Liver (tissue), 9 donors: ENCODE measurements around the gene TNPO2. TPM values are rescaled to one million over a fixed set of nuclear protein-coding genes. Genes with fewer than 3 reads are reported as not detected.

Experiments used
- DNase-seq: peaks from one replicate; pipeline ENCODE4 v3.0.0-alpha.2; 2017; ENCODE audit warnings: low spot score
- H3K27ac ChIP-seq, 2 donors: one replicate each; pipeline ENCODE4 v1.7.0; 2013; ENCODE audit warnings: inconsistent platforms in 2 of 2, low read length in 2 of 2, control low read depth in 1 of 2, low read depth in 1 of 2, mild to moderate bottlenecking in 1 of 2
- H3K27me3 ChIP-seq, 4 donors: one replicate each; pipeline versions ENCODE4 v1.6.1 to v1.7.0; 2013; ENCODE audit warnings: low read length in 3 of 4, inconsistent platforms in 1 of 4, mild to moderate bottlenecking in 1 of 4, moderate library complexity in 1 of 4; ENCODE audit not compliant: control insufficient read depth in 4 of 4, insufficient read depth in 4 of 4
- H3K36me3 ChIP-seq, 4 donors: one replicate each; pipeline versions ENCODE4 v1.6.1 to v1.7.0; 2013; ENCODE audit warnings: low read length in 3 of 4, mild to moderate bottlenecking in 3 of 4, low read depth in 1 of 4, moderate library complexity in 1 of 4; ENCODE audit not compliant: control insufficient read depth in 4 of 4, insufficient read depth in 3 of 4
- H3K4me1 ChIP-seq, 4 donors: one replicate each; pipeline versions ENCODE4 v1.6.1 to v1.7.0; 2013; ENCODE audit warnings: low read length in 3 of 4, mild to moderate bottlenecking in 3 of 4, moderate library complexity in 1 of 4; ENCODE audit not compliant: control insufficient read depth in 4 of 4, insufficient read depth in 4 of 4
- H3K4me3 ChIP-seq, 3 donors: one replicate each; pipeline versions ENCODE4 v1.6.1 to v1.7.0; 2013; ENCODE audit warnings: low read length in 3 of 3, control low read depth in 1 of 3, low read depth in 1 of 3, mild to moderate bottlenecking in 1 of 3
- H3K9ac ChIP-seq, 2 donors: one replicate each; pipeline ENCODE4 v1.7.0; 2013; ENCODE audit warnings: low read length in 2 of 2, mild to moderate bottlenecking in 2 of 2, moderate library complexity in 2 of 2, control low read depth in 1 of 2, low read depth in 1 of 2
- H3K9me3 ChIP-seq, 4 donors: one replicate each; pipeline versions ENCODE4 v1.6.1 to v1.7.0; 2013; ENCODE audit warnings: low read length in 3 of 4; ENCODE audit not compliant: control insufficient read depth in 4 of 4
- FOXA1 ChIP-seq: IDR thresholded peaks from 2 replicates; pipeline ENCODE4 v1.6.1; 2016; ENCODE audit warnings: antibody characterized with exemption
- FOXA2 ChIP-seq: IDR thresholded peaks from 2 replicates; pipeline ENCODE4 v1.6.1; 2016; ENCODE audit warnings: antibody characterized with exemption
- GABPA ChIP-seq, 2 donors: IDR thresholded peaks in 1 of 2; conservative IDR thresholded peaks in 1 of 2; 2 replicates each; pipeline ENCODE4 v1.6.1; 2016; ENCODE audit warnings: antibody characterized with exemption in 2 of 2, mild to moderate bottlenecking in 1 of 2, moderate library complexity in 1 of 2
- HNF4G ChIP-seq: IDR thresholded peaks from 2 replicates; pipeline ENCODE4 v1.6.1; 2016; ENCODE audit warnings: antibody characterized with exemption
- NR2F2 ChIP-seq: IDR thresholded peaks from 2 replicates; pipeline ENCODE4 v1.6.1; 2016; ENCODE audit warnings: antibody characterized with exemption
- RAD21 ChIP-seq, 2 donors: IDR thresholded peaks; 2 replicates each; pipeline ENCODE4 v1.6.1; 2016; ENCODE audit warnings: antibody characterized with exemption in 2 of 2, mild to moderate bottlenecking in 2 of 2
- RXRA ChIP-seq, 2 donors: IDR thresholded peaks; 2 replicates each; pipeline ENCODE4 v1.6.1; 2017 to 2018; ENCODE audit warnings: antibody characterized with exemption in 2 of 2, mild to moderate bottlenecking in 1 of 2
- TAF1 ChIP-seq: conservative IDR thresholded peaks from 2 replicates; pipeline ENCODE4 v1.6.1; 2016; ENCODE audit warnings: antibody characterized with exemption, mild to moderate bottlenecking
- YY1 ChIP-seq: IDR thresholded peaks from 2 replicates; pipeline ENCODE4 v1.6.1; 2016; ENCODE audit warnings: antibody characterized with exemption, mild to moderate bottlenecking
- WGBS: extraction: QIAGEN DNeasy Blood & Tissue Kit; methylation state at CpG from one replicate; pipeline ENCODE4 v1.1.7; 2013; 5-methylcytosine and 5-hydroxymethylcytosine counted together
- polyA plus RNA-seq, 2 donors: library from polyadenylated mRNA; stranded (reverse) in 1 of 2; unstranded in 1 of 2; fragments of 200-250 nt in 1 of 2; fragments of >200 nt in 1 of 2; fragmentation: Nextera tagmentation in 1 of 2; extraction: Ambion mirVana in 1 of 2; gene quantifications; one replicate each; pipeline versions ENCODE4 v1.2.1 to v1.2.3, GENCODE V29; 2013 to 2015
- total RNA-seq, 2 donors: library from RNA; depleted of rRNA; stranded (reverse); fragments of >200 nt; gene quantifications; one replicate each; pipeline ENCODE4 v1.2.3, GENCODE V29; 2014
- TF ChIP-seq, protein P1 (sequence below): IDR thresholded peaks from 2 replicates; pipeline ENCODE4 v1.6.1; 2016; ENCODE audit warnings: antibody characterized with exemption
- TF ChIP-seq, protein P2 (sequence below): IDR thresholded peaks from 2 replicates; pipeline ENCODE4 v1.6.1; 2016; ENCODE audit warnings: antibody characterized with exemption, mild to moderate bottlenecking
- TF ChIP-seq, protein P3 (sequence below): IDR thresholded peaks from 2 replicates; pipeline ENCODE4 v1.6.1; 2016; ENCODE audit warnings: antibody characterized with exemption
- TF ChIP-seq, protein P4 (sequence below): fragments of 150-350 bp; IDR thresholded peaks from 2 replicates; pipeline ENCODE4 v1.5.1; 2017; ENCODE audit warnings: improper control_type of control experiment, low read depth, low read length; ENCODE audit not compliant: missing input control
- donor health status: healthy.
- donor health status: healthy.
- donor health status: healthy.
- donor health status: healthy.
- donor health status: healthy.

Gene TNPO2
- total RNA-seq (10 to 100 TPM; 19.6 to 22.2 TPM), polyA plus RNA-seq (10 to 100 TPM in 1 of 2 donors, 1 to 10 TPM in 1; 6.3 to 12.1 TPM)

DNA sequence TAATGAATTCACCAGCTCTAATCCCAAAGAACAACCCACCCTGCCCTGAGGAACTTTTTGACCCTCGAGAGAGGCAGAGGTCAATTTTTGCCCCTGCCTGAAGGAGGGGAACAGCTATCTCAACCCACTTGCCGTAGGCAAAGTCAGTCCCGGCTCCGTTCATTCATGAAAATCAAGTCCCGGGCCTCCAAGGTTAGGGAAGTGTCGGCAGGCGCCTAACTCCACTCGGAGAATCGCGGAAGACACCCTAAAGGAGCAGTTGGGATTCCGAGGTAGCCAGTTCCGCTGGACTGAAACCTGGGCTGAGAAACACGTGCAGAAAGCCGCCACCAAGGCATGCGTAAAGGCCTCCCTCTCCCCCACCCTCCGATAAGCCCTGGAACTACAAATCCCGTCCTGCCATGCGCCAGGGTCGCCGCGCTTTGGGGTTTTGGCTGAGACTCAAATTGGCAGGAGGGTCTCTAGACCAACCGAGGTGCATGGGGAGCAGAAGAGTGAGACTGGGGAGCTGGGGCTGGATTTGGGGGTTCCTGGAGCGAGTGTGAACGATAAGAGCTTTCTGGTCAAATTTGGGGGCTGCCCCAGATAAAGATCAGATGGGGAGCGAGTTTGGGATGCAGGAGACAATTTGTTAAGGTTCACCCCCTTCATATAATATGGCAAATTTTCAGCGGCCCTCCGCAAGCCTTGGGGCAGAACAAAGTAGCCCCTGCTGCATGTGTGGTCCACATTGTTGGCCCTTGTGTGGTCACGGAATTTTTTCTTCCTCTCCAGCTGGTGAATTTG lies at the start of gene TNPO2:
TNPO2 (minus strand) TSS at position 292 of the 786 bp plus-strand sequence. CDS start 2,955 bp downstream, outside the sequence.
- H3K27me3 ChIP-seq = no peaks in the 10 kb centered on the region
- H3K4me3 ChIP-seq = peak within 1 kb of the TSS; percentile 49 to 98 (median 73)
- peaks cover 0 to 4% (median 3%) of the 10 kb centered on the region in 4 donors for H3K36me3 ChIP-seq
- TF ChIP-seq, protein P1, sequence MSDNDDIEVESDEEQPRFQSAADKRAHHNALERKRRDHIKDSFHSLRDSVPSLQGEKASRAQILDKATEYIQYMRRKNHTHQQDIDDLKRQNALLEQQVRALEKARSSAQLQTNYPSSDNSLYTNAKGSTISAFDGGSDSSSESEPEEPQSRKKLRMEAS = peak; percentile 70
- TF ChIP-seq FOXA1 (no peak), GABPA (IDR thresholded peaks at IDR 0.05 in 1 of 2, conservative IDR thresholded peaks at IDR 0.05 in 1 of 2) (peak in 1 of 2 donors; percentile 32)
- H3K9ac ChIP-seq = peak within 1 kb of the TSS; percentile 17 to 84
- no peaks in the 10 kb centered on the region for H3K9me3 ChIP-seq
- 13% methylated on average over 28 of the region's 28 CpGs for WGBS
- peaks cover 6 to 54% (median 39%) of the 10 kb centered on the region in 4 donors for H3K4me1 ChIP-seq
- H3K27ac ChIP-seq = peak within 1 kb of the TSS; percentile 21 to 76
- peak; percentile 64 for DNase-seq

DNA sequence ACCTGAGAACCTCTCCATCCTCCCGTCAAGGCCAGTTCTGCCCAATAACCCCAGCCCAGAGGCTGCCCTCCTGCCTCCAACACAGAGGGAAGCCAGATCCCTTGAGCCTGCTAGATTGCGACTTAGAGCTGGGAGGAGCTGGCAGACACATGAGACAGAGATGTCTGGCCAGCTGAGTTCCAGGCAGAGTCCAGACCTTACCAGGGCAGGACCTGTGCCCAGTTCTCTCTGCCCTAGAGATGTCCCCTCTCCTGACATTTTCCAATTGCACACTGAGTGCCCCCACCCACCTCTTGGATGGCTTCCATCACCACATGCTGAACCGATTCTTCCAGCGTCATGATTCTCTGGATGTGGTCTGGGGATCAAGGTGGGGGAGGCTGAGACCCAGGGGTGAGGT lies 48.6 kb upstream of the TNPO2 start:
- 84% methylated on average over 4 of the region's 4 CpGs for WGBS
- TF ChIP-seq GABPA (IDR thresholded peaks at IDR 0.05 in 1 of 2, conservative IDR thresholded peaks at IDR 0.05 in 1 of 2) (no peak), FOXA2 (no peak), RXRA (IDR thresholded peaks at IDR 0.05) (no peak), YY1 (no peak)
- TF ChIP-seq, protein P2, sequence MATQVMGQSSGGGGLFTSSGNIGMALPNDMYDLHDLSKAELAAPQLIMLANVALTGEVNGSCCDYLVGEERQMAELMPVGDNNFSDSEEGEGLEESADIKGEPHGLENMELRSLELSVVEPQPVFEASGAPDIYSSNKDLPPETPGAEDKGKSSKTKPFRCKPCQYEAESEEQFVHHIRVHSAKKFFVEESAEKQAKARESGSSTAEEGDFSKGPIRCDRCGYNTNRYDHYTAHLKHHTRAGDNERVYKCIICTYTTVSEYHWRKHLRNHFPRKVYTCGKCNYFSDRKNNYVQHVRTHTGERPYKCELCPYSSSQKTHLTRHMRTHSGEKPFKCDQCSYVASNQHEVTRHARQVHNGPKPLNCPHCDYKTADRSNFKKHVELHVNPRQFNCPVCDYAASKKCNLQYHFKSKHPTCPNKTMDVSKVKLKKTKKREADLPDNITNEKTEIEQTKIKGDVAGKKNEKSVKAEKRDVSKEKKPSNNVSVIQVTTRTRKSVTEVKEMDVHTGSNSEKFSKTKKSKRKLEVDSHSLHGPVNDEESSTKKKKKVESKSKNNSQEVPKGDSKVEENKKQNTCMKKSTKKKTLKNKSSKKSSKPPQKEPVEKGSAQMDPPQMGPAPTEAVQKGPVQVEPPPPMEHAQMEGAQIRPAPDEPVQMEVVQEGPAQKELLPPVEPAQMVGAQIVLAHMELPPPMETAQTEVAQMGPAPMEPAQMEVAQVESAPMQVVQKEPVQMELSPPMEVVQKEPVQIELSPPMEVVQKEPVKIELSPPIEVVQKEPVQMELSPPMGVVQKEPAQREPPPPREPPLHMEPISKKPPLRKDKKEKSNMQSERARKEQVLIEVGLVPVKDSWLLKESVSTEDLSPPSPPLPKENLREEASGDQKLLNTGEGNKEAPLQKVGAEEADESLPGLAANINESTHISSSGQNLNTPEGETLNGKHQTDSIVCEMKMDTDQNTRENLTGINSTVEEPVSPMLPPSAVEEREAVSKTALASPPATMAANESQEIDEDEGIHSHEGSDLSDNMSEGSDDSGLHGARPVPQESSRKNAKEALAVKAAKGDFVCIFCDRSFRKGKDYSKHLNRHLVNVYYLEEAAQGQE = no peak
- TF ChIP-seq, protein P1 = no peak
- H3K4me3 ChIP-seq = no peak overlapping the region
- peaks cover 5 to 11% (median 7%) of the 10 kb centered on the region in 4 donors for H3K4me1 ChIP-seq
- H3K9me3 ChIP-seq = no peaks in the 10 kb centered on the region
- H3K9ac ChIP-seq = no peak overlapping the region
- DNase-seq = no peak
- H3K27me3 ChIP-seq = no peaks in the 10 kb centered on the region
- peaks cover 6 to 26% (median 7%) of the 10 kb centered on the region in 4 donors for H3K36me3 ChIP-seq
- no peak overlapping the region for H3K27ac ChIP-seq

DNA sequence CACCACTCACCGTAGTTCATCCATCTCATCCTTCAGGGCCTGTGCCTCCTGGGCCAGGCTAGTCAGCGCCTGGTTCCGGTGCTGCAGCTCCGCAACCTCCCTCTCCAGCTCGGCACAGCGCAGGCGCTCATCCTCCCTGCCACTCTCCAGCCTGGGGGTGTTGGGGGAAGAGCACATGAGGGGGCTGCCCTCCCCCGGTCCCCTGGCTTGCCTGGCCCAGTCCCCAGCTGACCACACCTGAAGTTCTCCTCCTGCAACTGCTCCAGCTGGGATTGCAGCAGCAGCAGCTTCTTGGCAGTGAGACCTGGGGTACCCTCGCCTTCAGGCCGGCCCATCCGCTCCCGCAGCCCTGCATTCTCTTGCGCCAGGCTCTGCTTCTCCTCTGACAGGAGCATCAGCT lies 47.2 kb upstream of the TNPO2 start:
- Histone ChIP-seq H3K4me3 (no peak overlapping the region), H3K27me3 (no peaks in the 10 kb centered on the region), H3K36me3 (peaks cover 6 to 26% (median 9%) of the 10 kb centered on the region in 4 donors), H3K9me3 (no peaks in the 10 kb centered on the region), H3K27ac (no peak overlapping the region), H3K9ac (no peak overlapping the region), H3K4me1 (peaks cover 5 to 12% (median 6%) of the 10 kb centered on the region in 4 donors)
- 99% methylated on average over 13 of the region's 13 CpGs for WGBS
- no peak for DNase-seq
- TF ChIP-seq, protein P1 = no peak
- TF ChIP-seq, protein P2 = no peak
- TF ChIP-seq TAF1 (no peak), RAD21 (IDR thresholded peaks at IDR 0.05) (no peak), RXRA (IDR thresholded peaks at IDR 0.05) (no peak), HNF4G (no peak), NR2F2 (no peak)
- TF ChIP-seq, protein P3, sequence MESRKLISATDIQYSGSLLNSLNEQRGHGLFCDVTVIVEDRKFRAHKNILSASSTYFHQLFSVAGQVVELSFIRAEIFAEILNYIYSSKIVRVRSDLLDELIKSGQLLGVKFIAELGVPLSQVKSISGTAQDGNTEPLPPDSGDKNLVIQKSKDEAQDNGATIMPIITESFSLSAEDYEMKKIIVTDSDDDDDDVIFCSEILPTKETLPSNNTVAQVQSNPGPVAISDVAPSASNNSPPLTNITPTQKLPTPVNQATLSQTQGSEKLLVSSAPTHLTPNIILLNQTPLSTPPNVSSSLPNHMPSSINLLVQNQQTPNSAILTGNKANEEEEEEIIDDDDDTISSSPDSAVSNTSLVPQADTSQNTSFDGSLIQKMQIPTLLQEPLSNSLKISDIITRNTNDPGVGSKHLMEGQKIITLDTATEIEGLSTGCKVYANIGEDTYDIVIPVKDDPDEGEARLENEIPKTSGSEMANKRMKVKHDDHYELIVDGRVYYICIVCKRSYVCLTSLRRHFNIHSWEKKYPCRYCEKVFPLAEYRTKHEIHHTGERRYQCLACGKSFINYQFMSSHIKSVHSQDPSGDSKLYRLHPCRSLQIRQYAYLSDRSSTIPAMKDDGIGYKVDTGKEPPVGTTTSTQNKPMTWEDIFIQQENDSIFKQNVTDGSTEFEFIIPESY = no peak
- TF ChIP-seq, protein P4, sequence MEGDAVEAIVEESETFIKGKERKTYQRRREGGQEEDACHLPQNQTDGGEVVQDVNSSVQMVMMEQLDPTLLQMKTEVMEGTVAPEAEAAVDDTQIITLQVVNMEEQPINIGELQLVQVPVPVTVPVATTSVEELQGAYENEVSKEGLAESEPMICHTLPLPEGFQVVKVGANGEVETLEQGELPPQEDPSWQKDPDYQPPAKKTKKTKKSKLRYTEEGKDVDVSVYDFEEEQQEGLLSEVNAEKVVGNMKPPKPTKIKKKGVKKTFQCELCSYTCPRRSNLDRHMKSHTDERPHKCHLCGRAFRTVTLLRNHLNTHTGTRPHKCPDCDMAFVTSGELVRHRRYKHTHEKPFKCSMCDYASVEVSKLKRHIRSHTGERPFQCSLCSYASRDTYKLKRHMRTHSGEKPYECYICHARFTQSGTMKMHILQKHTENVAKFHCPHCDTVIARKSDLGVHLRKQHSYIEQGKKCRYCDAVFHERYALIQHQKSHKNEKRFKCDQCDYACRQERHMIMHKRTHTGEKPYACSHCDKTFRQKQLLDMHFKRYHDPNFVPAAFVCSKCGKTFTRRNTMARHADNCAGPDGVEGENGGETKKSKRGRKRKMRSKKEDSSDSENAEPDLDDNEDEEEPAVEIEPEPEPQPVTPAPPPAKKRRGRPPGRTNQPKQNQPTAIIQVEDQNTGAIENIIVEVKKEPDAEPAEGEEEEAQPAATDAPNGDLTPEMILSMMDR = no peak
